Fibroblast of skin of right biceps (primary cell): Measurements from ENCODE around the gene CHRNB1.

Experiments
- DNase-seq: peaks from one replicate; pipeline ENCODE4 v3.0.0-alpha.2; 2013

CHRNB1 gene

DNA sequence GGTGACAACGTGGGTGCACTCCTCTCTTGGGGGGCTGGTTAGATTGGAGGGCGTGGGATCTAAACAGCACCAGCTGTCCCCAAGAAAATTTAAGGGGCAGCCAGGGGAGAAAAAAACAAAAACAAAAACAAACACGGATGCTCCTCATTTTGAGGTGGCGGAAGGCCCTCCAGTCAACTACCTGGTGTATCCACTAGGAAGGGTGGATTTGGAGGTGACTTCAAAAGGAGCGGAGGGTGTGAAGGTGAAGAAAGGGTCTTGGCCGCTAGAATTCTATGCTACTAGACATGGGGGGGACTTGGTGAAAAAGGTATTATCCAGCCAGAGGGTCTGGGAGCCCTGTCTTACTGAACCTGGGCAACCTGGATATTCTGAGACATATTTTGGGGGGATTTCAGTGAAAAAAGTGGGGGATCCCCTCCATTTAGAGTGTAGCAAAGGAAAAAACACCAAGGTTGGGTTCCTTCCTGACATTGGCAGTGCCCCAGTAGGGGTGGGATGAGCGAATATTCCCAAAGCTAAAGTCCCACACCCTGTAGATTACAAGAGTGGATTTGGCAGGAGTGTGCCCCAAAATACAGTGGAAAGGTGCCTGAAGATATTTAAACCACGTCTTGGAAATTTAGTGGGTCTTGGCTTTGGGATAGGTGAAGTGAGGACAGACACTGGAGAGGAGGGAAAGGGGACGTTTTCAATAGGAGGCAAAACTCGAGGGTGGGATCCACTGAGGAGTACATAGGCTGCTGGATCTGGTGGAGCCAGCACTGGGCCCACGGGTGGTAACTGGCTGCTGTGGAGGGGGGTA is 6.0 kb upstream of the CHRNB1 start:
- DNase-seq: no peak

DNA sequence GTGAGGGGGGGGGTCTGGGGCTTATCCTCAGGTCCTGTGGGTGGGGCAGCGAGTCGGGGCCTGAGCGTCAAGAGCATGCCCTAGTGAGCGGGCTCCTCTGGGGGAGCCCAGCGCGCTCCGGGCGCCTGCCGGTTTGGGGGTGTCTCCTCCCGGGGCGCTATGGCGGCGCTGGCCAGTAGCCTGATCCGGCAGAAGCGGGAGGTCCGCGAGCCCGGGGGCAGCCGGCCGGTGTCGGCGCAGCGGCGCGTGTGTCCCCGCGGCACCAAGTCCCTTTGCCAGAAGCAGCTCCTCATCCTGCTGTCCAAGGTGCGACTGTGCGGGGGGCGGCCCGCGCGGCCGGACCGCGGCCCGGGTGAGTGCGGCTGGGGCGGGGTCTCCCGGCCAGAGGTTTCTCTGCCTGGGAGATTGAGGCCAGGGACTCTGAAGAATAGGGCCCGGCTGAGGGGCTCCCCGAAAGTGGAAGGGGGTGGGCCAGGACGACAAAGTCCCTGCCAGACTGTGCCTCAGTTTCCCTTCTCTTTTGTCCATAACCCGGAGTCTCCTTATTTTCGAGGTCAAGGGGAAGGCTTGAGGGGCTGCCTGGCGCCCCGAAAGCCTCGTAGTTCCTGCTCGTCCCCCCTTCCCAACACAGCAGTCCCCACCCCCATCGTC is 5.3 kb upstream of the CHRNB1 start, which contains the start of gene FGF11:
Gene FGF11 (plus strand): TSS at position 51 of the 651 bp plus-strand sequence. CDS start 109 bp downstream, at position 160.
- no peak for DNase-seq

DNA sequence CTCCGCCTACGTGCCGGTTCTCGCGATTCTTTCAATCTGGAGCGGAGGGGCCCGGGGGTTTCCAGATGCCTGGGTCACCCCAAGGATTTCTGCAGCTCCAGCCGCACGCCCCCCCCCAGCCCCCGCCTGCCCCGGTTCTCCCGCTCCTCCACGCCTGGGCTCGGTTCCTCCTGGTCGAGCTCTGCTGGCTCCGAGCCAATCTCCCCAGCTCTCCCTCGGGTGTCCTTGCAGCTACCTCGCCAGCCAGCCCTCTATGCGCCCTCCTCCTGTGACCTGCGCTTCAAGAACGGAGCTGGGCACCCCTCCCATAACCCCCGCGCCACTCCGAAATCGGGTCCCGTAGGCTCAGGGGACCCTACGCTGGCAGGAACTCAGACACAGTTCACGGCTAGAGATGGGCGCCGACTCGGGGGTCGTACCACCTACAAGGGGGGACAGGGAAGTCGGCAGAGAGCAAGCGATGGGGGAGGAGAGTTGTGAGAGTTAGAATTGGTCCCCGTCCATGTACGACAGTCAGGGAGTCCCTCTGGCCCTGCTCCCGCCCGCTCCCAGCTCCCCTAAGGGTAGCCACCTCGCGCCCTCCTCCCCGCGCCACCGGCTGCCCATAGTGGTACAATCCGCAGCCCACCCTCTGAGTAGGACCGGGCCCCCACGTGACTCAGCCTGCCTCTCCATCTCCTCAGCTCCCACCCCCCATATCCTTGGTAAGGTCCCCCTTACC is 4.6 kb upstream of the CHRNB1 start:
- peak; percentile 28 for DNase-seq

DNA sequence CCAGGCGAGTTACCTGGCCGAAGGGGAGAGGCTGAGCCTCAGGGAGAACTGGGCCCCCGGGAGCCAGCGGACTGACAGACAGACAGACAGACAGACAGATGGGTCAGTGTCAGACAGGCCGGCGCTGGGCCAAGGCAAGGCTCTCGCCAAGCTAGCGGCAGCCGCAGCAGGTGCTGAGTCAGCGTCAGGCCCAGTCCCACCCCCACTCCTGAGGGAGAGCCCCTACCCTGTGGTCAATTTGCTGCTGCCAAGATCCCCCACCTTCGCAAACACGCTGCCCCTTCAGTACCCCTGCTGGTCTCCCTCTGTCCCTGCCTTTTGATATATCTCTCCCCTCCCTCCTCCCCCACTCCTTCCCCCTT is 4.0 kb upstream of the CHRNB1 start:
- DNase-seq: peak; percentile 53

DNA sequence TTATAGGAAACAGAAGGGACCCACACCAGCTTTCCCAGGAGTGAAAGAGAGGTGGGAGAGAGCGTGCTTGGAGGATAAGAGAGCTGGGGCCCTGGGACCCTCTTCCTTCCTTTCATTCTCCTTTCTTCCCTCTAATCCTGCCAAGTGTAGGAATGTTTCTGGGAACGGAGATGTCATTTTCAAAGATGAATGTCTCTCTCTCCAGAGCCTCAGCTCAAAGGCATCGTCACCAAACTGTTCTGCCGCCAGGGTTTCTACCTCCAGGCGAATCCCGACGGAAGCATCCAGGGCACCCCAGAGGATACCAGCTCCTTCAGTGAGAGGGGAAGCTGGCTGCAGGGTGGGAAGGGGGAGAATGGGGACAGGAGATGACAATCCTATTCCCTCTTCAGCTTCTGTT is 3.6 kb upstream of the CHRNB1 start:
- peak; percentile 34 for DNase-seq

DNA sequence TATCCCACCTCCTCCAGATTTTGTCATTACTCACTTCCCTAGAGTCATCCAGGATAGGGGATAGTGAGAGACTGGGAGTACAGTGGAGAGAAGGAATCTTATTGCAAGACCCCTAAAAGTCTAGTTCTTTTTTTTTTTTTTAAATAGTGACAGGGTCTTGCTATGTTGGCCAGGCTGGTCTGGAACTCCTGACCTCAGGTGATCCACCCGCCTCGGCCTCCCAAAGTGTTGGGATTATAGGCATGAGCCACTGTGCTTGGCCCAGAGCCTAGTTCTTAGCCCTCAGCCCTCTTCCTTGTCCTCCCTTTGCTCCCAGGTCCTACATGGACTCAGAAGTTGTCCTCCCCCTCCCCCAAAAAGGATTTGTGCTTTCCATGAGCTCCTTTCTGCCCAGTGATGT is 2.7 kb upstream of the CHRNB1 start:
- no peak for DNase-seq

DNA sequence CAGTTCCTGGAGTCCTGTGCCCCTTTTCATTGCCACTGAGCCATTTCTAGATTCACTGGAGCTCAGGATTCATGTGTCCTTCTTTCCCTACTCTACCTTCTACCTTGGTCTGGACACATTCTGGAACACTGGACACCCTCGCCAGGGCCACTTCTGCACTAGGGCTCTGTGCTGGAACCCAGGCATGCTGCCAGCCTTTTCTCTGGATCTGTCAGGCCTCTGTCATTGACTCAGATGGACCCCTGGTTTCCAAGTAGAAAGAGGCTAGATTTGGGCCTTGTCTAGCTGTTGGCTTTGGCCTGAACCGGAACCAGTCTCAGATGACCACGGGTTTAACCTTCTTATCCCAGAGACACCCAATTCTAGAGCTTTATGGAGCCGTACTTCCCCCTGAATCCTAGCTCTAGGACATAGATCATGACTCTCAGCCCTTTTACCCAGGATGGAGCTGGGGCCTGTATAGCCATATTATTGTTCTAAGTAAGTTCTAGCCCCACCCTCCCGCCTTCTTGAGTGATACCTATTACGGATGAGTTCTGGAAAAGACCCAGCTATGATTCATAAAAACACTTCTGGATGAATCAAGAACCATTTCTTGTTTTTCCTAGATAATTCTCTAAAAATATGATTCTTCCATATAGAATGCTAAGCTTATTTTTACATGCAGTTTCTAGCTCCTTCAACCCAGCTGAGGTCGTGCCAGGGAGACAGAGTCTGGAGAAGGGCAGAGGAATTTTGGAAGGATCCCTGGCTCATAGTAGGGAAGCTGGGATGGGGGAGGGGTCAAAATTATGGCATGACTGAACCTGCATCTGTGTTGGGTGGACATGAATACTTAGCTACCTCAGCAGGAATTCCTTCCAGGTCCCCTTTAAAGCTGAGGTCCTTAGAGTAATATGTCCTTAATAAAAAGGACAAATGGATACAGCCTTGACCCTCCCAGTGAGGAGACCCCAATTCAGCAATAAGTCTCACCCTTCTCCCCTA is 1.1 kb upstream of the CHRNB1 start:
- peak; percentile 77 for DNase-seq

DNA sequence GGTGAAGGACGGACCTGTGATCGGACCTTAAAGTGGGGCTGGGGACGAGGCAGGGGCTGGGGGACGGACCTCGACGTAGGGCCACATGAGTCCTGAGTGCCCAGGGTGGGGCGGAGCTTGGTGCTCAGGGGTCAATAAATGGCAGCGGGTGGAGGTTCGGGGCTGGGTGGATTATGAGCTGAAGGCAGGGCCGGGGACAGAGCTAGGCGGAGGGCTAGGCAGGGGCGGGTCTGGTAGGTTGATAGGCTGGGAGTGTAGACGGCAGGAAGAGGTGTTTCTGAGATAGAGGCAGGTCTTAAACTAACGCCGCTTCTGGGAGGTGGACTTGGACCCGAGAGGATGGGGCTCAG is 733 bp downstream of the CHRNB1 start:
- no peak for DNase-seq

DNA sequence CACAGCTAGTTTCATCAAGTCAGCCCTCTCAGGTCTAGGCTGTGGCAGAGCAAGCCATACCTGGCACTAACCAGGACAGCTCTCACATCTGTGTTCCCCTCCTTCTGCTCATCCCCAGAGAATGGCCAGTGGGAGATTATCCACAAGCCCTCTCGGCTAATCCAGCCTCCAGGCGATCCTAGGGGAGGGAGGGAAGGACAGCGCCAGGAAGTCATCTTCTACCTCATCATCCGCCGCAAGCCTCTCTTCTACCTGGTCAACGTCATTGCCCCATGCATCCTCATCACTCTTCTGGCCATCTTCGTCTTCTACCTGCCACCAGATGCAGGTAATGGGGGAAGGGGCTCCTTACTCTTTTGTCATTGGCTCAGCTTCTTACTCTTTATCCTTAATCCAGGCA is 3.6 kb downstream of the CHRNB1 start:
- no peak for DNase-seq

DNA sequence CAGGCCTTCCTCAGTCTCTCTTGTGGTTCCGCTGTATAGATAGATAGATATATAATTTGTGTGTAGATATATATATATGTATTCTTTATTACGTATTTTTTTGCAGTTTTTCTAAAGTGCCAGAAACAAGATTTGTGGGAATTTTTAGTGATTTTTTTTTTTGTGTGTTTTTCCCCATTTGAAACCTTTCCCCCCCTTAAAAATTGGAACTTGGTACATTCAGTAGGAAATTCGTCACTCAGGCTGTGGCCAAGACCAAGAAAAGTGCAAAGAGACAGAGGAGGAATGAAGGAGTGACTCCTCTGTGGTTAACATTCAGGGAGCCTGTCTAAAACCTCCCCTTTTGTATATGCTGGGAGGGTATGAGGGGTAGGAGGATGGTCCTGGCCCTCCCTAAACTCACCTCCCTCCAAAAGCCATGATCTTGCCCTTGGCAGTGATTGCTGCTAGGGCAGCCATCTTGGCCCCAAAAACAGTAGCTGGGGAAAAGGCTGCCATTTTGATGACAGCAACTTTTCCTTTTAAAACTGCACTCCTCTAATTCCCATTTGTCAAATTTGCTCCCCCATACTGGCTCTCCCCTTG is 15.2 kb downstream of the CHRNB1 start:
- DNase-seq: peak; percentile 44

DNA sequence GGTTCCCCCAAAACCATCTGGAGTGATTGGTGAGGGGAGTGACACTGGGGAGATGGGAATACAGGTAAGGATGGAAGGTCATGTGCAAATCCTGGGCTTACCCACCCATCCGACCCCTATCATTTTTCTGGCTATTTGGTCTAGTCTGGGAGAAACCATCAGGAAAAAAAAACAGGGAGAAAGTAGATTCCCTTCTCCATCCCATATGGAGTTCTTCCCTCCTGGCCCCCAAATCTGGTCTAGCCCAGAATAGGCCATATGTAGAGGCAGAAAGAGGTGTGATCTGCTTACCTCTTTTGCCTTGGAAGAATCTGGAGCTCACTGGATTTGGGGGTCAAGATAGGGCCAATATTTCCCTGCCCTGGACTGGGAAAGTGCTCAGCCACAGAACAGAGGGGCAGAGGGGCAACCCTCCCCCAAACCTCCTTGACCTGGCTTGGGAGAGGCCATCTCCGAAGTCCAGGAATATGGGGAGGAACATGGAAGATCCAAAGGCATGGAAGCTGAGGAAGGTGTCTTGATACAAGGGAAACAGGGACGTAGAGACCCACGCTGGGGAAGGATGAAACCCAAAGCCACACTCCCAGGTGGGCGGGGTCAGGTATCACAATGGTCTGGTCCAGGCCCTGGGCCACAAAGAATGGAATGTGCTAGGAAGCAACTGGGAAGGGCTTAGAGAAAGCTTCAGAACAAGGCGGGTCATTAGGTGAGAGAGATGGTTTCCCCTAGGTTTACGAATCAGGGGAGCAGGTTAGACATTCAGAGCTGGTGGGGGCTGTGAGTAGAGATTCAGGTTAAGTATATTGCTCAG is 16.2 kb downstream of the CHRNB1 start:
- no peak for DNase-seq

DNA sequence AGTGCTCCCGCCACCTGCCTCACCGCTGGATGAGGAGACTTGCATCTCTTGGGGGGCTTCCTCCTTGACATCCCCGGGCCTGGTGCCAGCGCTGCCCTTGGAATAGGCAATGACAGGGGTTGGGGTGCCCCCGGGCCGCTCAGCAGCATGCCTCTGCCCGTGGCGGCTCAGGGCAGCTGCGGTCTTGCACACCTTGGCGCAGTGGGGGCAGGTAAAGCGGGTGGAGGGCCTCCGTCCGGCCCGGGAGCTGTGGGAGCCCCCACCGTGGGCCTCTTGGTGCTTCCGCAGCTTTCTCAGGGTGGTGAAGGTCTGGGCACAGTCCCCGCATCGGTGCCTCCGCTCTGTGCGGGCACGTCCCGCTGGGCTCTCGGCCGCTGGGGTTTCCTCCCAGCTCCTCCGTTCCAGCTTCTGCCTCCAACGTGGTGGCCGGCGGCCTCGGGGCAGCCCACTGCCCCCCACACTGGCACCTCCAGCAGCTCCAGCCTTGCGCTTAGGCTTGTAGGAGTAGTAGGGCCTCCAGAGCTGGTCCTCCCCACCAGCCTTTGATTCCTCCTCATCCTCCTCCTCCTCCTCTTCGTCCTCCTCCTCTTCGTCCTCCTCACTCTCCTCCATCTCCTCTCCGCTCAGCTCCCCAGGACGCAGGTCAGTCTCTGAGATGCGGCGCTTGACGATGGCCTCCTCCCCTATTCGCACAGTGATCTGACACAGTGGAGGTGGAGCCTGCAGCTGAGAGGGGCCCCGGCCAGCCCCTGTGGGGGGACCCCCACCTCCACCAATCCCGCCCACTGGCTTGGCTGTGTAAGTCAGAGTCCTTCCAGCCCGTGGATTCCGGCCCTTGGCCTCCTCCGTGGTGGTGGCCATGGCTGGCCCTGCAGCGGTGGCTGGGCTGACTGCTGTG is 17.9 kb downstream of the CHRNB1 start:
- DNase-seq: no peak

DNA sequence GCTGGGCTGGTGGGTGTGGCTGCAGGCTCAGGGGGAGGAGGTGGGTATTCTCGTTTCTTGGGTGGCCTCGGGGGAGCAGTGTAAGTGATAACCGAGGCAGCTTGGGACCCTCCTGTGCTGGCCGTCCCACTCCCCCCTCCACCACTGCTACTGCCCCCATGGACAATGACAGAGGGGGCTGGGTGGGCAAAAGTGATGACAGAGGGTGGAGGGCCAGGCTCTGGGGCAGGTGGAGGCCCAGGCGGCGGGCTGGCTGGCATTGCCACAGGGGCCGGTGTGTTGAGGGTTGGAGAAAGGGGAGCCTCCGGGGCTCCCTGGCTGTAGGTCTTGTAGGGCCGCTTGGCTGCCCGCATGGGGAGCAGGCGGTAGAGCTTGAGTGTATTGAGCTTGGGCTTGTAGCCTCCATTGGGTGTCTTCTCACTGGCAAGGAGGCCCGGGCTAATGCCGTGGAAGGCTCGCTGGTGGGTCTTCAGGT is 18.5 kb downstream of the CHRNB1 start:
- no peak for DNase-seq

DNA sequence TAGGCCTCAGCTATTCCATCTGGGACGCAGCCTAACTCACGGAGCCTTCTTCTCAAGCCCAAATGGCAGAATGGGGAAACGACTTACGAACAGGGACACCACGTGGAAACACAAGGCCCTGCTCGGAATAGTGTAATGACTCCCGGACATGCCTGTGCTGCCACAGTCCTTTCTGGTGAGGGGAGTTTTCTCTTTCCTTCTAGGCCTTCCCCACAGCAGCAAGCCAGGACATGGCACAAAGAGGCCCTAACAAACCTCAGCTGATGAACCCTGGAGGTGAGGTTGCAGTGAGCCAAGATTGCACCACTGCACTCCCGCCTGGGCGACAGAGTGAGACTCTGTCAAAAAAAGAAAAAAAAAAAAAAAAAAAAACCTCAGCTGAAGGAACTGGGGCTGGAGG is 19.2 kb downstream of the CHRNB1 start:
- DNase-seq: no peak

DNA sequence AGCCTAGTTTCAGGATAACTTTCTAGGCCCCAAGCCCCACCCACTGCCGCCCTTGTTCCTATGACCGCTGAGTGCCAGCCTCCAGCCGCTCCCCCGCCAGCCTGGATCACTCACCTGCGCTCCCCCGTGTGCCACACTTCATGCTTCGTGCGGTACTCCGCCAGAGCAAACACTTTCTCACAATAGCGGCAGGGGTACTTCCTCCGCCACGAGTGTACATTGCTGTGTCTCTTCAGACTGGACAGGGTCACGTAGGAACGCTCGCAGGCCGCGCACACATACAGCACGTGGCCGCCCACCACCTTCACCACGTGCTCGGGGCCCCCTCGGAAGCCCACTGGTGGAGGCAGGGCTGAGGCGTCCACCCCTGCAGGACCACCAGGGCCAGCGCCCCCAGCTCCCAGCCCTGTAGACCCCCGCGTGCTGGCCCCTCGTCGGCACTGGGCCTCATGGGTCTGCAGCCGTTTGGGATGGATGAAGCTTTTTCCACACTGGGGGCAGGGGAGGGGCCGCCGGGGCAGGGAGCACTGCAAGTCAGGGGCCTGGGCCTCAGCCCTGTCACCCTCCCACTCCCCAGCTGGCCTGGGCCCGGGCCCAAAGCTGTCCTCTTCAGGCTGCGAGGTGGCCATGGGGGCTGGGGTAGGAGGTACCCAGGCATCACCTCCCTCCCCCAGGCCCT is 20.9 kb downstream of the CHRNB1 start:
- no peak for DNase-seq

DNA sequence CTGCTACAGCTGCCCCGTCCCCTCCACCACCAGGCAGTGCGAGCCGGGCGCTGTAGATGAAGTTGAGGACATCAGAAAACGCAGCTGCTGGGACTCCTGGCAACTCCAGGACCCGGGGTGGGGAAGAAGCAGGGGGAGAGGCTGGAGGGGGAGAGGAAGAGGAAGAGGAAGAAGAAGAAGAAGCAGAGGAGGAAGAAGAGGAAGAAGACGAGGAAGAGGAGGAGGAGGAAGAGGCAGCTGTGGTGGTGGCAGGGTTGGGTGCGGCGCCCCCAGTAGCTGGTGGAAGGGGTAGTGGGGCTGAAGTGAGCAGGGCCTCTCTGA is 21.4 kb downstream of the CHRNB1 start:
- DNase-seq: no peak

DNA sequence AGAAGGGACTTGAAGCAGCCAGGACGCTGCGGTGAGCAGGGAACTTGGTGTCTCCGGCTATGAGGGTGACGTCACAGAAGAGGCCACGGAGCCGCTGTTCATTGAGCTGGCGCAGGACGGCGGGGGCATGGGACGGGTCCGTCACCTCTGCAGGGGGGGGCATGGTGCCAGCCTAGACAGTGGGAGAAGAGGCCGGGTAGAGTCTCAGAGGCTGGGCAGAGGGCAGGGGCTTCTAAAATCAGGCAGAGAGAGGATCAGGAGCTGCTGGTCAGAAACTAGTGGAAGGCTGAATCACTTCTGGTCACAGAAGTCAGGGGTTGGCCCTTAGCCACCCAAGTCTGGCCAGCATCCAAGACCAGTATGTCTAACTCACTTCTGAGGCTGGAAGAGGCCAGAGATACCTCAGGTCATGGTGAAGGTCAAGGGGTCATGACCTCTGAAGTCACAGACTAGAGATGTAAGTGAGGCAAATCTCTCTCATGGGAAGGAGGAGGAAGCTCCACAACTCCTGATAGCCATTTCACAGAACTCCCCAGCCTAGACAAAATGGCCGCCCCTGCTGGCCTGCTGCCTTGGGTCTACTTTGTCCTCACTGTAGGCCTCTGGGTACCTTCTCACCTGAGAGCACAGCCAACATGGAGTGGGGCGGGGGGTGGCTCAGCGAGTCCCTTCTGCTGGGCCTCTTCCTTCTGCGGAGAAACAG is 21.9 kb downstream of the CHRNB1 start:
- no peak for DNase-seq

DNA sequence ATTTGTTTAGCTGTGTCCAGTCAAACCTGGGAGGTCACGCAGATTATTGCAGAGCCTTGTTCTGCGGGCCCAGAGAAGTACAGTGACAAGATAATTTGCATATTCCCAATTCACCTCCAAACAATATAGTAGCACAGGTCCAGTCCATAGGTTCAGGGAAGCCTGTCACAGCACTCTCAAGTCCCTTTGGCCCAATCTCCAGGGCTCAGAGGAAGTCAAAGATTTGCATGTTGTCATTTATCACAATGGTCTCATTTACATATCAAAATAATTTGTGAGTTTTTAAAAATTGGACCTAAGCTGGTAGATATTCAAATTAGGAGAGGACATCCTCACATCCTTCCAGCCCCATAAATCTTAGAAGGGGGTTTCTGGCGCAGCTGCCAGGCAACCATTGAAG is 22.6 kb downstream of the CHRNB1 start:
- no peak for DNase-seq

DNA sequence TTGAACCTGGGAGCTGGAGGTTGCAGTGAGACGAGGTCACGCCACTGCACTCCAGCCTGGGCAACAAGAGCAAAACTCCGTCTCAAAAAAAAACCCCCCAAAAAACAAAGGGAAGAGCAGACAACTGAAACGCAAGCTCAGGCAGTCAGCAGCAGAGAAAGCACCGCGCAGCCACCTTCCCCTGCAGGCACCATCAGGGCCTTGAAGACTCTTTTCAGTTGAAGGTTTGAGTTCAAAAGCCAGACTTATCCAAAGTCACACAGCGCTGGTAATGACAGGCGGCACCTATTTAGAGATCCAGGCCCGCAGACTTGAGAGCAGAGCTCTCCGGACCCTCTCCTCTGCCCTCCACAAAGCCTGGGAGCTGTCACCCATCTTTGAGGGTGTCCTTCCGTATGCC is 23.4 kb downstream of the CHRNB1 start:
- no peak for DNase-seq
